K562 (cell line): ENCODE data around the gene AGAP1.

Experiments
- POLR2A ChIP-seq: fragments of 450-650 bp; conservative IDR thresholded peaks from 2 replicates; pipeline ENCODE4 v1.6.1; 2016
- POLR2G ChIP-seq: fragments of 200-400 bp; formaldehyde crosslinking; IDR thresholded peaks from 2 replicates; pipeline ENCODE4 v1.6.1; 2017; ENCODE audit warnings: low read depth, mild to moderate bottlenecking, antibody characterized with exemption, low read length, moderate library complexity
- TF ChIP-seq, protein P1 (sequence below), 2 experiments: fragments of 450-650 bp in 1 of 2; sonication (generic) in 1 of 2; formaldehyde crosslinking in 1 of 2; IDR thresholded peaks in 1 of 2; conservative IDR thresholded peaks in 1 of 2; 2 replicates each; pipeline versions ENCODE4 v1.6.1 to v1.8.1; 2016 to 2023; ENCODE audit warnings: mild to moderate bottlenecking in 2 of 2, moderate library complexity in 2 of 2, inconsistent platforms in 1 of 2, missing genetic modification reagents in 1 of 2

DNA sequence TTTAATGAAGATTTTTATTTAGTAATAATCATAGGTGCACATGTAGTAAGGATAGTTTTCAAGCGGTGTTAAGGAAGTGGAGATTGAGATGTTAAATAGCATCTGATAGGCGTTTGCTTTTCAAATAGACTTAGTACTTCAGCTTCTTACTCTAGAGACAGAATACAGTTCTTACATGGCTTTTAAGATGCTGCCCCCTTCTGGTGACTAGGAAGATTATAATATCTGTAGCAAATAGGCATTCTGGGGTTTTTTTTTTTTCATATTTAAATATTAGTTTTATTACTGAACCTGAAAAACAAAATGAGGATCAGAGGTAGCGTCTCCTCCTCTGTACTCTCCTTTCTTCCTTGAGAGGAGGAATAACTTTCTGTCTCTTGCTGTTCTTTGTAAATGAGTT lies 100.2 kb downstream of the AGAP1 start:
- TF ChIP-seq, protein P1, sequence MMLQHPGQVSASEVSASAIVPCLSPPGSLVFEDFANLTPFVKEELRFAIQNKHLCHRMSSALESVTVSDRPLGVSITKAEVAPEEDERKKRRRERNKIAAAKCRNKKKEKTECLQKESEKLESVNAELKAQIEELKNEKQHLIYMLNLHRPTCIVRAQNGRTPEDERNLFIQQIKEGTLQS (IDR thresholded peaks at IDR 0.05): no peak
- TF ChIP-seq, protein P1 (CRISPR knock-in tag; conservative IDR thresholded peaks at IDR 0.05): no peak
- TF ChIP-seq POLR2A: no peak
- TF ChIP-seq POLR2G: no peak
